Muscle layer of duodenum (tissue), 2 donors: ENCODE measurements around the gene PPP1R10.

ENCODE experiments used
- H3K27ac ChIP-seq: one replicate; pipeline ENCODE4 v1.7.0; 2013; ENCODE audit warnings: mild to moderate bottlenecking, low read length
- H3K27me3 ChIP-seq: one replicate; pipeline ENCODE4 v1.7.0; 2013; ENCODE audit warnings: low read depth, mild to moderate bottlenecking, control low read depth, low read length
- H3K36me3 ChIP-seq, 2 donors: one replicate each; pipeline ENCODE4 v1.7.0; 2013; ENCODE audit warnings: low read length in 2 of 2, control low read depth in 1 of 2, mild to moderate bottlenecking in 1 of 2; ENCODE audit not compliant: insufficient read depth in 2 of 2, control insufficient read depth in 1 of 2
- H3K4me1 ChIP-seq, 2 donors: one replicate each; pipeline ENCODE4 v1.7.0; 2013; ENCODE audit warnings: low read length in 2 of 2, mild to moderate bottlenecking in 2 of 2, control low read depth in 1 of 2, moderate library complexity in 1 of 2; ENCODE audit not compliant: insufficient read depth in 2 of 2, control insufficient read depth in 1 of 2
- H3K4me3 ChIP-seq, 2 donors: one replicate each; pipeline ENCODE4 v1.7.0; 2013; ENCODE audit warnings: low read length in 2 of 2, low read depth in 1 of 2, mild to moderate bottlenecking in 1 of 2
- H3K9me3 ChIP-seq, 2 donors: one replicate each; pipeline ENCODE4 v1.7.0; 2013; ENCODE audit warnings: low read length in 2 of 2, control low read depth in 1 of 2, mild to moderate bottlenecking in 1 of 2; ENCODE audit not compliant: control insufficient read depth in 1 of 2
- donor health status: healthy.

The PPP1R10 gene

GRCh38 chr6:30591008-30591407 is 26.0 kb downstream of the PPP1R10 start:
- H3K36me3 ChIP-seq: peaks cover 30 to 77% of the 10 kb centered on the region in 2 donors
- no peak overlapping the region for H3K4me3 ChIP-seq
- no peaks in the 10 kb centered on the region for H3K27me3 ChIP-seq
- no peak overlapping the region for H3K27ac ChIP-seq
- H3K9me3 ChIP-seq: no peaks in the 10 kb centered on the region
- H3K4me1 ChIP-seq: no peaks in the 10 kb centered on the region

DNA sequence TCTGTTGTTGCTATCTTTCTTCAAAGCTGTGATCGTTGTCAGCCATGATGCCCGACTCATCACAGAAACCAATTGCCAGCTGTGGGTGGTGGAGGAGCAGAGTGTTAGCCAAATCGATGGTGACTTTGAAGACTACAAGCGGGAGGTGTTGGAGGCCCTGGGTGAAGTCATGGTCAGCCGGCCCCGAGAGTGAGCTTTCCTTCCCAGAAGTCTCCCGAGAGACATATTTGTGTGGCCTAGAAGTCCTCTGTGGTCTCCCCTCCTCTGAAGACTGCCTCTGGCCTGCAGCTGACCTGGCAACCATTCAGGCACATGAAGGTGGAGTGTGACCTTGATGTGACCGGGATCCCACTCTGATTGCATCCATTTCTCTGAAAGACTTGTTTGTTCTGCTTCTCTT is 26.5 kb downstream of the PPP1R10 start:
- peaks cover 35 to 82% of the 10 kb centered on the region in 2 donors for H3K36me3 ChIP-seq
- no peak overlapping the region for H3K27ac ChIP-seq

GRCh38 chr6:30589754-30590358 is 27.2 kb downstream of the PPP1R10 start:
- H3K4me1 ChIP-seq: no peaks in the 10 kb centered on the region
- no peak overlapping the region for H3K4me3 ChIP-seq
- no peaks in the 10 kb centered on the region for H3K9me3 ChIP-seq
- H3K36me3 ChIP-seq: peaks cover 42 to 85% of the 10 kb centered on the region in 2 donors
- H3K27ac ChIP-seq: no peak overlapping the region
- no peaks in the 10 kb centered on the region for H3K27me3 ChIP-seq

More for the DNA sequence above, 26.5 kb downstream of the PPP1R10 start:
- Histone ChIP-seq H3K4me1 (no peaks in the 10 kb centered on the region), H3K4me3 (no peak overlapping the region), H3K27me3 (no peaks in the 10 kb centered on the region), H3K9me3 (no peaks in the 10 kb centered on the region)

DNA sequence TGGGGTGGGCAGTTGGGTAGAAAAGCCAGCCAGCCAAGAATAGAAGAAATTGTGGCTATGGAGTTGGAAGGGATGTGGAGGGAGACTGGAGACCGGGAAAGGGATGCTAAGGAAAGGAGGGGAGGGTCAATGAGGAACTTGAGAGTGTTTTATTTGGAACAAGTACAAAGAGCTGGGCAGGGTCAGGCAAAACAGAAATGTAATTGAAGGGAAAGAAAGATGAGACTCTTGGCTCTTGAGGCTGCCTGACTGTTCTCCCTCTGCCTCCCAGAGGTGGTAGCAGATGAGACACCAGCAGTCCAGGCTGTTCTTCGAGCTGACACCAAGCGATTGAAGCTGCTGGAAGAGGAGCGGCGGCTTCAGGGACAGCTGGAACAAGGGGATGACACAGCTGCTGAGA is 33.1 kb downstream of the PPP1R10 start:
- Histone ChIP-seq H3K4me3 (no peak overlapping the region), H3K4me1 (no peaks in the 10 kb centered on the region), H3K27me3 (no peaks in the 10 kb centered on the region), H3K27ac (no peak overlapping the region), H3K36me3 (peaks cover 69 to 95% of the 10 kb centered on the region in 2 donors), H3K9me3 (no peaks in the 10 kb centered on the region)

DNA sequence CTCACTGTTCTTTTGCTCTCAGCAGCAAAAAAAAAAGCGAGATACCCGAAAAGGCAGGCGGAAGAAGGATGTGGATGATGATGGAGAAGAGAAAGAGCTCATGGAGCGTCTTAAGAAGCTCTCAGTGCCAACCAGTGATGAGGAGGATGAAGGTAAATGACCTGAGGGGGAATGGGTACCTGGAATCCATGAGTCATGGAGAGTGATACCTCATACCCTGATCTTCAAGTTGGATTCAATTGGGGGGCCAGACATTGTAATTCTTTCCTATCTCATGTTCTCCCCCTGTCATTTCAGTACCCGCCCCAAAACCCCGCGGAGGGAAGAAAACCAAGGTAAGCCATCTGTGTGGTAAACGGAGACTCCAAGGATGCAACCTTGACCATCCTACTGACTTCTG is 39.0 kb downstream of the PPP1R10 start:
- H3K27me3 ChIP-seq: no peaks in the 10 kb centered on the region
- H3K4me3 ChIP-seq: no peak overlapping the region
- no peak overlapping the region for H3K27ac ChIP-seq
- peaks cover 0 to 8% of the 10 kb centered on the region in 2 donors for H3K4me1 ChIP-seq
- no peaks in the 10 kb centered on the region for H3K9me3 ChIP-seq
- peaks cover 50 to 70% of the 10 kb centered on the region in 2 donors for H3K36me3 ChIP-seq

DNA sequence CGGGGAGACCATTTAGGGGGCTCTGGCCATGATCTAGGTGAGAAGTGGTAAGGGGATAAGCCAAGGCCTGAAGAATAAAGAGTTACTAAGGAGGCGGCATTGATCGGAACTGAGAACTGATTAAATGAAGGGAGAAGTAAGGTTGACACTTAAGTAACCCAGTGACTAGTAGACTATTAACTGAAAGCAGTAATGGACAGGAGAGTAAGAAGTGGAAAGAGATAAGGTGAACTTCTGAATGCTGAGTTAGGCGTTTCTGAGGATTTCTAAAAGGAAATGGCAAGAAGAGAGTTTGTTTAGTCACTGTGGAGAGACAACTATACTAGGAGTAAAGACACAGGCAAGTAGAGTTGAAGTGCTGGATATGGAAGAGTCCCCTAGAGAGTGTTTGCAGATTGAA is 43.9 kb downstream of the PPP1R10 start:
- peaks cover 9 to 29% of the 10 kb centered on the region in 2 donors for H3K4me1 ChIP-seq
- no peaks in the 10 kb centered on the region for H3K27me3 ChIP-seq
- H3K36me3 ChIP-seq: peaks cover 16 to 22% of the 10 kb centered on the region in 2 donors
- H3K27ac ChIP-seq: no peak overlapping the region
- no peak overlapping the region for H3K4me3 ChIP-seq
- H3K9me3 ChIP-seq: no peaks in the 10 kb centered on the region

DNA sequence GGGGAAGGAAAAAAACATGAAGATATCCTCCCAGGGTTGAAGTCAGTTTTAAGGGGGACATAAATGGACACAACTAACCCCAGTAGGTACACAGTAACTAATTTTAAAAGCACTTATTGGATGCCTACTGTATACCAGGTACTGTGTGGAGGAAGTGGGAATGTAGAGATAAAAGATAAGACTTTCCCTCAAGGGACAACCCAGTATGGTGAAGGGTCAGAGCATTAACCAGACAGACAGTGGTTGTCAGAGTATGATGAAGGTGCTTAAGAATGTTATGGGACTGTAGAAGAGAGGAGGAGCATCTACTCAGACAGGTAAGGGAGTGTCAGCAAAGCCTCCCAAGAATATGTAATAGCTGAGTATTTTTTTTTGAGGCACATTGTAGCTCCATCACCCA is 44.9 kb downstream of the PPP1R10 start:
- H3K4me3 ChIP-seq: peak overlapping the region; percentile 74 to 90
- H3K27me3 ChIP-seq: no peaks in the 10 kb centered on the region
- peaks cover 9 to 29% of the 10 kb centered on the region in 2 donors for H3K4me1 ChIP-seq
- H3K9me3 ChIP-seq: no peaks in the 10 kb centered on the region
- H3K27ac ChIP-seq: peak overlapping the region; percentile 92
- peaks cover 6 to 13% of the 10 kb centered on the region in 2 donors for H3K36me3 ChIP-seq

- peaks cover 2 to 9% of the 10 kb centered on the region in 2 donors for H3K36me3 ChIP-seq
- H3K4me1 ChIP-seq: peaks cover 9 to 29% of the 10 kb centered on the region in 2 donors
- peak overlapping the region; percentile 92 for H3K27ac ChIP-seq
- H3K9me3 ChIP-seq: no peaks in the 10 kb centered on the region
- H3K27me3 ChIP-seq: no peaks in the 10 kb centered on the region
- peak overlapping the region; percentile 74 to 90 for H3K4me3 ChIP-seq
These were observed 45.3 kb downstream of the PPP1R10 start for GRCh38 chr6:30571762-30572082.

DNA sequence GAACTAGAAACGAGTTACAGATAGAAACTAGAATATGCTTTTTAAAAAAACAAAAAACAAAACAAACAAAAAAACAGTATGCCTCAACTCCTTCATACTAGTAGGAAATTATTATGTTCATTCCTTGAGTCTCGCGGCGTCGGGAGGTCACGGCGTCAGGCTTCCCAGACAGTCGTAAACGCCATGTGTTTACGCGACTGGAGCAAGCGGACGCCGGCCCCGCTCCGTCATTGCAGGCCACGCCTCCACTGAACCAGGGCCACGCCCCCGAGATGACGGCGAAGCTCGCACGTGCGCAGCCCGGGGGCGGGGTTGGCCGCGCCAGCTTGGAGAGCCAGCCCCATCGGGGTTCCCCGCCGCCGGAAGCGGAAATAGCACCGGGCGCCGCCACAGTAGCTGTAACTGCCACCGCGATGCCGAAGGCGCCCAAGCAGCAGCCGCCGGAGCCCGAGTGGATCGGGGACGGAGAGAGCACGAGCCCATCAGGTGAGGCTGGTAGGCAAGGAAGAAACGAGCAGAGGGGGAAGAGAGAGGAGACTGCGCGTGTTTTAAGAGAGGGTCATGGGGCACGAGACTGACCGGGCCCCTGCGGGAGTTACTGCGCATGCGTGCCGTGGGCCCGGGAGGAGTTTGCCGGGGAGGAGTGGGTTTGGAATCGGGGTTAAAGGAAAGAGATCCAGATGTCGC is 45.8 kb downstream of the PPP1R10 start, which contains the start of gene ABCF1:
Gene ABCF1, plus strand, starts transcription at position 368 of the 687 bp plus-strand sequence. Its CDS starts 46 bp downstream, at position 414.
- H3K27me3 ChIP-seq: no peaks in the 10 kb centered on the region
- H3K4me1 ChIP-seq: peaks cover 9 to 29% of the 10 kb centered on the region in 2 donors
- H3K9me3 ChIP-seq: no peaks in the 10 kb centered on the region
- H3K4me3 ChIP-seq: peak within 1 kb of the TSS; percentile 74 to 90
- peaks cover 0 to 5% of the 10 kb centered on the region in 2 donors for H3K36me3 ChIP-seq
- peak within 1 kb of the TSS; percentile 92 for H3K27ac ChIP-seq

GRCh38 chr6:30570740-30571074 is 46.3 kb downstream of the PPP1R10 start:
- Histone ChIP-seq H3K36me3 (peaks cover 0 to 5% of the 10 kb centered on the region in 2 donors), H3K27ac (peak overlapping the region; percentile 91), H3K4me3 (peak overlapping the region; percentile 74 to 90), H3K9me3 (no peaks in the 10 kb centered on the region), H3K27me3 (no peaks in the 10 kb centered on the region), H3K4me1 (peaks cover 9 to 29% of the 10 kb centered on the region in 2 donors)

DNA sequence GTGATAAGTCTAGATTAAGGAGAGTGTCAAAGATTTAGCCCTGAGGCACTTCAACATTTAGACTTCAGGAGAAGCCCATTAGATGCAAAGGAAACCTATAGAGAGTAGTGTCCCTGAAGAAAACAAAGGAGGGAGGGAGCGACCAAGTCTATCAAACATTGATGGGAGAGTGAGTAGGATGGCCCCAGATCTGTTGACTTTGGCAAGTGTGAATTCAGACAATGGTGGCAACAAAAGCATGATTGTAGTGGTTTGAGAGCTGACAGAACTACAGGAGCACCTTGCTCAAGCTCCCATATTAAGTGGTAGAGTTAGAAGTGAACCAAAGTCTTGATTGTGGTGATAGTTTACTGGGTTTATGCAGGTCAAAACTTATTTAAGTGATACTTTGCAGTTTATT is 46.8 kb downstream of the PPP1R10 start:
- Histone ChIP-seq H3K27ac (peak overlapping the region; percentile 91), H3K36me3 (peaks cover 0 to under 1% of the 10 kb centered on the region in 2 donors), H3K4me1 (peaks cover 9 to 29% of the 10 kb centered on the region in 2 donors), H3K27me3 (no peaks in the 10 kb centered on the region), H3K9me3 (no peaks in the 10 kb centered on the region), H3K4me3 (peak overlapping the region; percentile 74 to 90)
